DMS53 treated with DMSO at 0.1 percent for 48 hours (cell line): ENCODE measurements around the gene GRB10.
"Not testable (repeated sequence)": the region's sequence is repeated elsewhere in the genome, so short reads cannot be mapped to it uniquely, and the experiment has no call there.

Source experiments
- DNase-seq: peaks from one replicate; lab custom pipeline; 2025; ENCODE audit not compliant: unreplicated experiment; lab: John Stamatoyannopoulos, UW

GRB10 gene

DNA sequence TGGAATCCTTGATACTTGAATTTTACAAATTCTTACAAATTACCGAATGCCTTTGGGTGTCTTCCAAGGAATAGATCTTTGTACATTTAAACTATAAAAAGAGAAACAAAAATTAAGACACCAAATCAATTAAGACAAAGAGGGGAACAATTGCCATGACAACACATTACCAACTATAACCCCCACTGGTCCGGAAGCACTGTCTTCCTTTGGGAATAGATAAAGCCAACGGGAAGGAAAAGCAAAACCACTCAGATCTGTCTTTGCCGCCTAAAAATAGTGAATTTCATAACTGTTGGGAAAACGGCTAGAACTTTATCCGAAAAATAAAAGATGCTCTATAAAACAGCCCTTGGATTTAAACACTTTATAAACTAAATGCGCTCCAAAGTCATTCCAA, 37.4 kb downstream of the GRB10 start:
- no peak for DNase-seq

DNA sequence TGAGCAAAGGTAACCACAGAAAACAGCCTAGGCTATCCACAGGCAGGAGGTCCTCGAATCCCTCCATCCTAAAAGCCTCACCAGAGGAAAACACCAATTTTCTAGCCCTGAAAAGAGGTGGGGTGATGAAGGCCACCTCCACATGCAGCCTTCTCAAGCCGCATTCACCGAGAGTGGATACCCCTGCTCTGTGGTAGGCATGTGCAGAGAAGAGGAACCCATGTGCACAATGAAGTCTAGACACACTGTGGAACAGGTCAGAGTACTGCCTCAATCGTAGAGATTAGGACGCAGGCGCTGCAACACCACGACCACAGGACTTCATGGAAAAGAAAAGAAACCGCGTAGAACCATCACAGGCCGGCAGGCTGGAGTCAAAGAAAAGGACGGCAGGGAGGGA, 38.8 kb downstream of the GRB10 start:
- DNase-seq, result no peak

DNA sequence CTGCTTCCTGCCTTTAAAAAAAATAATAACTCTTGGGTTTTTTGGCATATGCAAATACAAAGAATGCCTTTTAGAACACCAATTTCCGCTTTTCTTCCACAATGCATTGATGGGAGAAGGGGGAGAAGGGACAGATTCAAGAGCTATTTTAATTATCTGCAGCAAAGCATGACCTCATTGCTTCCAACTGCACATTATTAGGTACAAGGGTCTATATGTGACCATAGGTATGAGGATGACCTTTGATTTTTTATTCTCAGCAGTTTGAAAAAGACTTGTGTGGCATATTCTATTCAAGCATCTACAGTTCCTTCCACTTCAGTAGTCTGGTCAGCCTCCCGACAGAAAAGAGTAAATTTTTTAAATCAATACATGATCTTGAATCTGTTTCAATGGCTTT, 39.7 kb downstream of the GRB10 start:
- no peak for DNase-seq

DNA sequence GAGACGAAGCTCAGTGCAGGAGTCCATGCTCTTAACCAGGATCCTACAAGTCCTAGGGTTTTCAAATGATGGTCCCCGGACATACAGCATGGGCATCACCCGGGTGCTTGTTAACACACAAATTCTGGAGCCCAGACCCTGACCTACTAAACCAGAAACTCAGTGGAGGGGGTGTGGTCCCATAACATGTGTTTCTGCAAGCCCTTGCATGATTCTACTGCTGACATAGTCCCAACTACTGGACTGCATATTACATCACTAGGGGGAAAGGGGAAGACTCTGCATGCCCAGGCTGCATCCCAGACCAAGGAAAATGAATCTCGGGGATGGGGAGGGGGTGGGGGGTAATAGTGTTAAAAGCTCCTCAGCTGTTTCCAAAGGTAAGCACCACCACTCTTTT, 40.3 kb downstream of the GRB10 start:
- DNase-seq, result no peak

DNA sequence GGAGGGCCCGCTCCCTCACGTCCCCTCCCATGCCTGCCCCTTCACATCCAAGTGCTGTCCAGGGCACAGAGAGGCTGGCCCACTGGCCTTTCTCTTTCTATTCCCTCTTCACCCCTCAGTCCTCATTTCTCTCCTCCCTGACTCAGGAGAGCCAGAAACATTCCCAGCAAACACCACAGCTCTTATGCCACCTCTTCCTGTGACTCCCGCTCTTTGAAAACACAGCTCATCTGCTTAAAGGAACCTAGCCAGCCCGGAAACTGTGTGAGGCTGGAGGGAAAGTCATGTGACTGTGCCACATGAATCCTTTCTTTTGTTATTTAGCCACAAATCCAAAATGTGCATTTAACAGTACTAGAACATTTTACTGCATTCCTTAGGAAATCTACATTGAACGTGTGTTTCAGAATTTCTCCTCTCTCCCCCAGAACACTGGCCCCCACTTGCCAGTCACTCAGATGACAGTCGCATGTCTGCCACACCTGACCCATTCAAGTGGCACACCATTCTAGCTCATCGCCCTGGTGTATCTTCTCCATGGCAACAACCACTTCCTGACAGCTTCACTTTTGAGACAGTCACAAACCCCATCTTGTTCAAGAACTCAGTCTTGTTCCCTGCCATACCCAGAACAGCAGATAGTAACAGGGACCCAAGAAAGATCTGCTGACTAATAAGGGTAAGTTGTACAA, 42.8 kb downstream of the GRB10 start:
- DNase-seq, result peak; percentile 63

DNA sequence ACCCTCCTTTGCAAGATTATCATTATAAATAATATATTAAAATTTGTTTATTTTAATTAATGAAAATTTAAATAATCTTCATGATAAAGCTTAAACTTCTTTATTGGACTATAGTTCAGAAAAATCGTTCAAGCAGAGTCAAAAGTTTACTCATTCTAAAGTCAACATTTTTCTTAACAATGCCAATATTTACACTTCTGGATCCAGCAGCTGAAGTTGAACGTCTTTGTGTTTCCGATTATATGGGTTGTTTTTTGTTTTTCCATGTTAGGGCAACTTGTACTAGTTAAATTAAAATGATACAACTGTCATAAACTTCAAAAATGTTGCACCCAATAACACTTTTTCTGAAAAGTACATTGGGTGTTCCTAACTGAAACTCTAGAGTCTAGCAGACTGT, 43.8 kb downstream of the GRB10 start:
- peak; percentile 40 for DNase-seq

DNA sequence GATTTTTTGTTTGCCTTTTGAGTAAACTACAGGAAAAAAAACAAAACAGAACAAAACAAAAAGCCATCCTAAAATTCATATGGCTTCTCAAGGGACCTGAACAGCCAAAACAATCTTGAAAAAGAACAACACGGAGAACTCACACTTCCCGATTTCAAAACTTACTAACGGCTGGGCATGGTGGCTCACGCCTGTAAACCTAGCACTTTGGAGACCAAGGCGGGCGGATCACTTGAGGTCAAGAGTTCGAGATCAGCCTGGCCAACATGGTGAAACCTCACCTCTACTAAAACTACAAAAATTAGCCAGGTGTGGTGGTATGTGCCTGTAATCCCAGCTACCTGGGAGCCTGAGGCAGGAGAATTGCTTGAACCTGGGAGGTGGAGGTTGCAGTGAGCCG, 46.9 kb downstream of the GRB10 start:
- DNase-seq, result not testable (repeated sequence)

DNA sequence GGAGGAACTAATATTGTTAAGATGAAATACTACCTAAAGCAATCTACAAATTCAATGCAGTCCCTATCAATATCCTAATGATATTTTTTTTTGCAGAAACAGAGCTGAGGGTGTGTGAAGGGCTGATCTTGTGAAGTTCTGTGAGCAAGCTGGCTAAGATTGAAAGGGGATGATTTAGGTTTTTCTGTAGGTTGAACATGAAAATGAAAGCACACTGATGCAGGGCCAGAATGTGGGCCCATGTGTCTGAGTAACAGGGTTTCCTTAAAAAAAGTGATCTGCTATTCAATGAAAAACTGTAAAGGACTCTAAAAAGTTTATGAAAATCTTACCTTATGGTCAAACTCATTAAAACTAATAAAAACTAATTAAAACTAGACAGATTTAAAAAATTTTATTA, 47.4 kb downstream of the GRB10 start:
- DNase-seq, result no peak

DNA sequence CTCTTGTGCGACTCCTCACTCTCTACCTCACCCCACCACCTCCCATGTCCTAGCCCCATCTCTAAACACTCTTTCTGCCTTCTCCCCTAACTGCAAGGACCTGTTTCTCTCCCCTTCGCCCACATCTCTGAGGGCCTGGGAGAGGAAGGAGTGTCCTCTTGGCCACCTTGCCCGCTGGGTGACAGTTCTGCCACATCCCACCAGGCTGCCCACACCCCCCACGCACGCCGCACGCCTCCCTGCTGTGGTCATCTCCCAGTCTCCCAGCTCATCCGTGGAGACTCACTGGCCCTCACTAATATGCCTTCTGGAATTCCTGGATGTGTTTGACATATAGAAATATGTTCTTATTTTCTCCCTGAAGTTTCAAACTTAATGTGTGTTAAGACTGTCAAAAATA, 48.5 kb downstream of the GRB10 start:
- DNase-seq, result no peak

DNA sequence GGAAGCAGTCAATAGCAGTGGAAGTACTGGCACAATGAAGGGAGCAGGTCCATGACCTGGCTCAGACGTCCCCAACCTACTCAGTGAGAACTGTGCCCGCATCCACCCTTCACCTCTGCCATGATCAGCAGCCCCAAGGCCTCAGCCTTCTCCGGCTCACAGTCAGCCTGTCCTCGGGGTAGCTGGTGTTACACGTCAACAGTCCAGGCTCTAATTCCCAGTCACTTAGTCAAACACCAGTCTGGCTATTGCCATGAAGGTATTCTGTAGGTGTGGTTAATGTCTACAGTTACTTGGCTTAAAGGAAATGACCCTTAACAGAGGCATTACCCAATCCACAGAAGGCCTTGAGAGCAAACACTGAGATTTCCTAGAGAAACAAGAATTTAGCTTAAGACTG, 49.1 kb downstream of the GRB10 start:
- DNase-seq, result no peak

DNA sequence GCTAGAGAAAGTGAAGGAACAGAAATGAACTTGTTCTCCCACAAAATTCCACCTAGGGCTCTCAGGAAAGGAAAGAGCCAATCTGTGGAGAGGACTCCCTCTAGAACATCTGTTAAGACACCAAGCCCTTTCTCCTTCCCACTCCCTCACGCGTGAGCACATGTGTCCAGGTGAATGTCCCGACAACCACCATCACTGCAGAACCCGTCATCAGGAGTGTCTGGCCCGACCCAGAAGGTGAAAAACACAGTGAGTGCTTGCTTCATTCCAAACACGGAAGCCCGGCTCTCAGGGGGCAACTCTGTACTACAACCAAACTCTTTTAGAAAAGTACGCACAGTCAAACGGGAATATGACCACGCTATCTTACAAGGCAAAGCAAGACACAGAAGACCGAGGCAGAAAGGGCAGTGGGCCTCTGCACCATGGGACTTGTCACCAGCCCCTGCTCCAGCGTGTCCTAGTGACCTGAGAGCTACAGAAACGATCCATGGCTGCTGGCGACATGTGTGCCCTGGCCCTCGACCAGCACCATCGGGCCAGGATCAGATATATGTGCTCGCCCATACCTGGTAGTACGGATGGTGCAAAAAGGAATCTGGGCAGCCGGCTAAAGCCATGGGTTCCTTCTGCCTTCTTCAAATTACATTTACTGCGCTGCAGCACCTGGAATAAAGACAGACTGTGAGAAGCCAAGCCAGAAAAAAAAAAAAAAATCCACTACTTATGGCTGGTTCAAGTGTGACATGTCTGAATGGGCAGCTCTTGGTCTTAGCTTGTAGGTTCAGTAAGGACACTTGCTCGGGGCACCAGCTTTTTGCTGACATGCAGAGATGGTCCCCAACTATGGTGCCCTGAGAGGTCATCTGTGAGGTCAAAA, 50.8 kb downstream of the GRB10 start:
- no peak for DNase-seq

DNA sequence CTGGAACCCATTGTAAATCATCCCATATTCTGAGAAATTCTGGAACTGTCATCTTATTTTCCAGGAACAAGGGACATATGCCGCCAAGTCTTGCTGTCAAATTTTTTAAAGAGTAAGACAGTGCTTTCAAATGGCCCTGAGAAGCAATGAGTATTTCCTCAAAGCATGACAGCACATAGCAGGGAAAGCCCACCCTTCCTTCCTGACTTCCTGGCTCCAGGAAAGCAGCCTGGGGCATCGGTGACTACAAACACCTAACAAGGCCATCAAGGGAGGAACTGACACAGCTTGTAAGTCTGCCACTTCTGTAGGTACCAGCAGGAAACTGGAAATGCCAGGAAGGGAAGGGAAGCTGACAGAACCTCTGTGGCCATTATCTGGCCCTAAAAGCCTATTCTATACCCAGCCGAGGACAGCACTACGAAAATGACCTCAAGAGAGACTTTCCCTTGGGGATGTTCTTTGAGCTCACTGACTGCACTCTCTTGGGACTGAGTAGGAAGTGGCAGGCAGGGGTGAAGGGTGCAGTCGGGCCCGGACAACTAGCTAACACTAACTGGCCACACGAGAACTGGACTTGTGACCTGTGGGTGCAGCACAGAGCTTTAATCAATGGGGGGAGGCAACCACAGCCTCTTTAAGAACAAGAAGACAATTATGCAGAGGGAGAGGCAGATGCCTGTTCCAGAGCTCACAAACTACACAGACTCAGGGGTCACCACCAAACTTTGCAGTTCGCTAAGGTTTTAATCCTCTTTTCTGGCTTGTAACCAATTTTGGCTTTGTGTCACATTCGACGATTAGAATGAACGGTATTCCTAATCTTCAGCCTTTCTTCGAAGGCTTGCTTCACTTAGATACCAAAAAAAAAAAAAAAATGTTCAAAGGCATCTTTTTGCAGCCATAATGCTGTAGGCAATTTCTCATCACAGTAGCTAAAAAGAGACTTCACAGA, 52.0 kb downstream of the GRB10 start:
- no peak for DNase-seq

DNA sequence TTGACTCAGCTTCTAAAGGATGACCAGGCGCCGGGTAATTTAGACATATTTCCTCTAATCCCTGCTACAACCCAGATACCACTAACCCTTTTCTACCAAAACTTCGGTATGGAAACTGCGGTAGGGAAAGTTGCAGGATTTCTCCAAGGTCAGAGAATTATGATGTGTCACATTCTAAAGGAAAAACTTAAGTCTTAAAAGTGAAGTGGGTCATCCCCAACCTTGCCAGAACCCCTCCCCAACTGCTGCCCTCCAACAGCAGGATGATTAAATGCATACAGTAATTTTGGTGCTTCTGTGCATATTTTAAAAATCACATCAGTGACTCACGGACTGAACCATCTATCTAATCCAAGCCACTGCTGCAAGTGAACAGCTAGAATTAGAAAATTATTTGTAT, 52.7 kb downstream of the GRB10 start:
- DNase-seq, result no peak

DNA sequence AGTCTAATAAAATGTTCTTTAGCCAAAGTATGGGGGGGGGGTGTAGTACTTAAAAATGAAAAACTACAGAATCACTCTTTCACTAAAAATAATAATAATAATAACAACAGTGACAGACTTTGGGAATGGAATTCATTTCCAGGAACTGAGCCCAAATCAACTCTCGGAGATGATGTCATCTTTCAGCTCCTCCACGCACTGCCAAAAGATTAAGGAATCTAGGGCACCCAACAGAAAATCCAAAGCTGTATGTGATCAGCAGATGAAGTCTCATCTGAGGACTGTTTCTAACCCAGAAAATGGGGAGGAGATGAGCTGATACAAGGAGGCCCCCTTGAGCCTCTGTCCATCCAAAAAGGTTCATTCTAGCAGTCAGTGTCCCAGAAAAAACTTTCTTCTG, 54.5 kb downstream of the GRB10 start:
- DNase-seq, result no peak

DNA sequence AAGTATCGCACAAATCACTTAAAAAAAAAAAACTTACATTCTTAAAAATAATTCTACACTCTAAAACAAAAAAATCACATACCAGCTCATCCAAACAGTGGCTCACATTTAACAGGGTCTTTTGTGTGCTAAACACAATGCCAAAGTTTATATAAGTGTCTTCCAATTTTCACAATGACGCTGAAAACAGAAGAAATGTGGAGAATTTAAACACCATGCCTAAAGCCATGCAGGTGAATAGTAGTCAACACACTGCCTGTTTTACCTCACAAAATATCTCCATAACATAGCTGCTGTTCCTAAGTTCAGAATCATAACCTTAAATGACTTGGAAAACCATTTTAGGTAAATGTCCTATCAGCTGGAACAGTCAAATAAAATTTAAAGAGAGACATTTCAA, 55.0 kb downstream of the GRB10 start:
- DNase-seq, result no peak

DNA sequence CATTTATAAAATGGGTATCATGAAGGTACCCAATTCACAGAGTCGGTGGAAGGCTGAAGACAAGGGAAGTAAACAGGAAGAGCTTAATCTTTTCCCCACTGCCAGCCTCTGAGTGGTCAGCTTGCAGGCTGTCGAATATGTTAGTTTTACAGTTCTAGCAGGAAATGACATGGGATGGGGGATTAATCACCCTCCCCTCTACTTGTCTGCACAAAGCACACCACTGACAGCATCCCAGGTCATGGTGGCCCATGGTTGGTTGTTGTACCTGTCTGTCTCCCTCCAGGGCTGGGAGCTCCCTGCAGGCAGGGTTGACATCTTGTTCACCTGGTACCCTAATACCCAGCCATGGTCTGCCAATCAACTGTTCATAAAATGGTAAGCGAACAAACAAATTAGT, 55.6 kb downstream of the GRB10 start:
- DNase-seq, result no peak

DNA sequence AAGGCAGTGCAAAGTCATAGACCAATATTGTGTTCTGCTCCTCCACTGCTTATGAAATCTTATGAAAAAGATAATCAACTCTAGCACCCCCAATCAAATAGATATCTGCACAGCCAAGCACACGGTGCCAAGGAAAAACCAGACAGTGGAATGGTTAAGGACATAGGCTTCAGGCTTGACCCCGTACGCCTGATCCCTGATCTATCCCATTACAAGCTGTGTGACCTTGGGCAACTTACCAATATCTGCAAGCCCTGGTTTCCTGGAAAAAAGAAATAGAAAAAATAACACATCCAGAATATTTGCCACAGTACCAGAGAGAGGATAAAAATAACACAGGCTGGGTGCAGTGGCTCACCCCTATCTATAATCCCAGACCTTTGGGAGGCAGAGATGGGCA, 56.9 kb downstream of the GRB10 start:
- no peak for DNase-seq

DNA sequence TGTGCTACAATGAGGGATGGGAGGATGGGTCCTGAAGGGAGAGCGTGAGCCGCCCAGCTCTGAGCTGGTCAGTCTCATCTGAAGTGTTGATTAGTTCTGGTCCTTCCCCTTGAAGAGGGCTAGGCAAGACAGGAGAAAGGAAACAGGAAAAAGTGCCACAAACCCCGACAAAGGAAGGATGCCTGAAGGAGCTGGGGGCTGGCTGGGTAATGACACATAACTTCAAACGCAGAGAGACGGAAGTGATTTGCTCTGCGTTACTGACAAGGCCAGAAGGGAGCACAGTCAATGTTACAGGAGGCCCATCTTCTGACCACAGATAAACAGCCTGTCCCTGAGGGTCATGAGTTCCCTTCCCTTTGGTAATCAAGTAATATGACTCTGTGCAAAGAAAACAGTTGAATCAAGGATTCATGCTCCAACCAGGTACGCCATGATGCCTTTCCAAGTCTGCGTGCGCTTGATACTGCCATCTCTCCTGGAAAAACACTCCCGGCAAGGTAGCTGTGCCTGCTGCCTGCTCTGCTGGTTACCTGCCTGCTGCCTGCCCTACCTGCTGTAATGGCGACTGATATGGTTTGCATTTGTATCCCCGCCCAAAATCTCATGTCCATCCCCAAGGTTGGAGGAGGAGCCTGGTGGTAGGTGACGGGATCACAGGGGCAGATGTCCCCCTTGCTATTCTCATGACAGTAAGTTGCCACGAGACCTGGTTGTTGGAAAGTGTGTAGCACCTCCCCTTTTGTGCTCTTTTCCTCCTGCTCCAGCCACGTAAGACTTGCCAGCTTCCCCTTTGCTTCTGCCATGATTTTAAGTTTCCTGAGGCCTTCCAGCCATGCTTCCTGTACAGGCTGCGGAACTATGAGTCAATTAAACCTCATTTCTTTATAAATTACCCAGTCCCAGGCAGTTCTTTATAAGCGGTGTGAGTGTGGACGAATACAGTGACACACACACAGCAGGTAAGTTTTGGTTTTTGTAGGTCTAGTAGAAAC, 57.9 kb downstream of the GRB10 start:
- no peak for DNase-seq

DNA sequence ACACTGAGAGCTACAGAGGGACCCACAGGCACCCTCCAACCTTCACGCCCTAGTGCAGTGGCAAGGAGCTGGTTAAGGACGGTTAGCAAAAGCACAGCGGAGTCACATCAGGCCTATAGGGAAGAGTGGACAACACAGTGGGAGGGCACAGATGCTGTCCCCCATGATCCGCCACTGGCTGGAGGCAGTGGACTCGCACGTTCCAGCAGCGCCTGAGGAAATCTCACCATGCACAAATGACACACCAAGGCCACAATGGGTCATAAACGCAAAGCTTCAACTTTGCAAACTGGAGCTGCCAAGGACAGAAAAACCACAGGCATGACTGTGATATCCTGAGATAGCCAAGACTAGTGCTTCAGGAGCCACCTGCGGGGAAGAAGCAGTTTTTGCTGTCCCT, 58.8 kb downstream of the GRB10 start:
- no peak for DNase-seq

DNA sequence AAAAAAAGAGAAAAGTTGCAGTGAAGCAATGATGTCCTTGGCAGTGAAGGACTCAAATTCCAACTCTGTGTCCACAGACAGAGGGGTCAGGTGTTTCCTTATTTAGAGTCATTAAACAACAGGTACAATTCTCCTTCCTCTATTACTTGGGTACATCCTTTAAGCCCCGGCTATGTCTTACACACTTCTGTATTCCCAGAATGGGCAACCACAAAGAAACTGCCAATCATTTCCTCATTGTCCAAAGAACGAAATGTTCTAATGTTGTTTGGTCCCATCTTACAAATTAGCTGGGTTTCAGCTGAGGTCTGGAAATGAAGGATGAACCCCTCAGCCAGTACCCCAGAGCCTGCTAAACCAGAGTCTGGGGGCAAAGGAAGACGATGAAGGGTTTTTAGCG, 59.5 kb downstream of the GRB10 start:
- no peak for DNase-seq
